NCI-H1436 treated with DMSO at 0.1 percent for 48 hours (cell line): ENCODE data around the gene SEC61A2.
A peak's percentile ranks its signal among the peaks of the same experiment; 100 is the strongest.

ENCODE experiments used
- DNase-seq: peaks from one replicate; lab custom pipeline; 2025; lab: John Stamatoyannopoulos, UW

SEC61A2 gene

GRCh38 chr10:12196531-12197211 is 67.2 kb downstream of the SEC61A2 start:
- DNase-seq = no peak

DNA sequence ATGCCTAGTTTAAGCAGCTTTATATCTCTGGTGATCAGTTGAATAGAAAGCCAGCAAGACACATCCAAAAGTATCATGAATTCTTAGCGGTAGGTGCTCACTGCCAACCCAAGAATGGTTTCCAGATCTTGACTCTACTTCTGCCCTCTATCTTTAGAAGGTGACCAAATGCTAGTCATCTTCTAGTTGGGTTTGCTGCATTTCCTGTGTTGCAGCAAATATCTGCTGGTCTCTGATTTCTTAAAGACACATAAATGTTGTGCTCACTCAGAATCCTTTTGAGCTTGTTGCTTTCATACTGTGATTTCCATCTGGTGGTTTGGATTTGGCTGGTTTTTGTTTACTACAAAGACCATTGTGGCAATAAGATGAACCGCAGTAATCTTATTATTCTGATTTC is 68.7 kb downstream of the SEC61A2 start:
- no peak for DNase-seq

DNA sequence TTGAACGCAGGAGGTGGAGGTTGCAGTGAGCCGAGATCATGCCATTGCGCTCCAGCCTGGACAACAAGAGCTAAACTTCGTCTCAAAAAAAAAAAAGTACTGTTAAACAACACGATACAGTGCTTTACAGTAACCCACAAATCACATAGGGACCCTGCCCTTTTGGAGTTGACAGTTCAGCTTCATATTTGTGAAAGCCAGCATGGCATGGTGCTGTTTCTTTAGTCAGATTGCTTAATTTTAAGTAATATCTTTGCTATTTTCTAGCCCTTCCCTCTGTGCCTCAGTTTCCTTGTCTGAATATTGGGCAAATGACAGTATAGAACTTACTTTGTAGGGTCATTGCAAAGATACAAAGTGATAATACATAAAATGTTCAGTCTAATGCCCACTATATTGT is 71.4 kb downstream of the SEC61A2 start:
- no peak for DNase-seq

DNA sequence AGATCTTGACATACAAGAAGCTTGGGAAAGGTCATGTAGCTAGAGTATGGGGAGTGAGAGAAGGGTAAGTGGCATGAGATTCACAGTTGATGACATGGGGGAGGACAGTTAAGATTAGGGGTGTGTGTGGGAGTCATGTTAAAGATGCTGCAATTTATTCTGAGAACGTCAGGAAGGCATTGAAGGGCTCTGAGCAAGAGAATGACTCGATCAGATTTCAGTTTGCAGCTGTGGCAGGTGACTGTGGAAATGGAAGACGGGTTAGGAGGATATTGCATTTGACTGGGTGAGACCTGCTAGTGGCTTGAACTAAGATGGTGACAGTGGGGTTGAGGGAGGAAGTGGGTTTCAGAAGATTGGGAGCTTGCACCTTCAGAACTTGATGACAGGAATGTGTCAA is 72.1 kb downstream of the SEC61A2 start:
- no peak for DNase-seq

- DNase-seq = no peak
These were observed 72.7 kb downstream of the SEC61A2 start for GRCh38 chr10:12202226-12202625.

GRCh38 chr10:12205082-12205481 is 75.6 kb downstream of the SEC61A2 start:
- DNase-seq = no peak

GRCh38 chr10:12207114-12207513 is 77.6 kb downstream of the SEC61A2 start:
- DNase-seq = no peak

GRCh38 chr10:12208460-12208859 is 79.0 kb downstream of the SEC61A2 start:
- DNase-seq = no peak

DNA sequence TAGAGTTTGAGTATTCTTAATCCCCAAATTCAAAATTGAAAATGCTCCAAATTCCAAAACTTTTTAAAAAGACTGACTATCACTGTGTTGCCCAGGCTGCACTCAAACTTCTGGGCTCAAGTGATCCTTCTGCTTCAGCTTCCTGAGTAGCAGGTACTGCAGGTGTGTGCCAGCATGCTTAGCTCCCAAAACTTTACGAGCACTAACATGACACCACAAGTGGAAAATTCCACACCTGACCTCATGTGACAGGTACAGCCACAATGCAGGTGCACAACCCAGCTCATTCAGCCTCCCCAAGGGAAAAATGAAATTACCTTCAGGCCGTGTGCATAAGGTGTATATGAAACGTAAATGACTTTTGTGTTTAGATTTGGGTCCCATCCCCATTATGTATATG is 83.0 kb downstream of the SEC61A2 start:
- no peak for DNase-seq

- DNase-seq = no peak
These were observed 84.1 kb downstream of the SEC61A2 start for GRCh38 chr10:12213621-12214020.

DNA sequence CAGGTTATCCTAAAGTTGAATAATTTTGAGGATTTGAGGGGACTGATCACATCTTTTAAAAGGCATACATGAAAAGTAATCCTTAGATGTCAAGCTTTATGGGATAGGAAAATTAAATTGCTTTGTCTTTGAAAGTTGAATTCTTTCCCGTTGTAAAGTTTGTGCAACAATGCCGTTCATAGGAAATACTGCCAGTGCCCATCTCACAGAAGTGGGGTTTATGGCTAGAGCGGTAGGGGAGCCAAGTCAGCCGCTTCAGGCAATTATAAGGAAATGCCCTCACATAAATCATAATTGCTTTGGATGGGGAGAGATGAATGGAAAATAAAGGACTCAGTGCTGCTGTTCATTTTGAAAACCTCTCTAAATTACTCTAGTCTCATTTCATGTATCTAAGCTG is 84.6 kb downstream of the SEC61A2 start:
- DNase-seq = no peak

GRCh38 chr10:12214763-12215218 is 85.3 kb downstream of the SEC61A2 start:
- DNase-seq = peak; percentile 11
